KMS-11 (cell line): Measurements from ENCODE around the gene FGFR4.

Experiments
- H2AFZ ChIP-seq: fragments of 200-600 bp; sonication (generic); 2 replicates; pipeline ENCODE4 v1.6.1; 2016; ENCODE audit warnings: antibody characterized with exemption, mixed run types, low read depth
- H3K27ac ChIP-seq: fragments of 200-600 bp; sonication (generic); 2 replicates; pipeline ENCODE4 v1.6.1; 2016; ENCODE audit warnings: mild to moderate bottlenecking, mixed run types
- H3K27me3 ChIP-seq: fragments of 200-600 bp; sonication (generic); 2 replicates; pipeline ENCODE4 v1.6.1; 2017; ENCODE audit warnings: mild to moderate bottlenecking, low read depth, mixed run types, moderate library complexity; ENCODE audit not compliant: insufficient read depth
- H3K36me3 ChIP-seq: fragments of 200-600 bp; sonication (generic); 2 replicates; pipeline ENCODE4 v1.6.1; 2017; ENCODE audit warnings: mild to moderate bottlenecking, mixed run types; ENCODE audit not compliant: insufficient read depth
- H3K4me1 ChIP-seq: fragments of 200-600 bp; sonication (generic); 2 replicates; pipeline ENCODE4 v1.6.1; 2016; ENCODE audit warnings: mild to moderate bottlenecking, low read depth, mixed run types; ENCODE audit not compliant: poor library complexity, severe bottlenecking
- H3K4me2 ChIP-seq: fragments of 200-600 bp; sonication (generic); 2 replicates; pipeline ENCODE4 v1.7.0; 2016; ENCODE audit warnings: mild to moderate bottlenecking, mixed run types
- H3K4me3 ChIP-seq: fragments of 200-600 bp; sonication (generic); IDR thresholded peaks from 2 replicates; pipeline ENCODE4 v1.6.1; 2017; ENCODE audit warnings: low read depth, low read length, mixed read lengths; ENCODE audit not compliant: insufficient read depth
- H3K79me2 ChIP-seq: fragments of 200-600 bp; sonication (generic); 2 replicates; pipeline ENCODE4 v1.6.1; 2016; ENCODE audit warnings: low read depth, mixed run types; ENCODE audit not compliant: insufficient read depth
- H3K9ac ChIP-seq: fragments of 200-600 bp; sonication (generic); 2 replicates; pipeline ENCODE4 v1.6.1; 2016; ENCODE audit warnings: mild to moderate bottlenecking, mixed run types
- H4K20me1 ChIP-seq: fragments of 200-600 bp; sonication (generic); 2 replicates; pipeline ENCODE4 v1.6.1; 2016; ENCODE audit warnings: mild to moderate bottlenecking, mixed run types; ENCODE audit not compliant: insufficient read depth
- CTCF ChIP-seq: fragments of 200-600 bp; sonication (generic); conservative IDR thresholded peaks from 2 replicates; pipeline ENCODE4 v1.6.1; 2017; ENCODE audit warnings: low read depth, mild to moderate bottlenecking, antibody characterized with exemption, low read length, moderate library complexity, mixed read lengths

Gene FGFR4

GRCh38 chr5:177079606-177080005 lies 7.1 kb upstream of the FGFR4 start:
- no peaks in the 10 kb centered on the region for H3K36me3 ChIP-seq
- H3K27ac ChIP-seq: no peak overlapping the region
- no peak overlapping the region for H2AFZ ChIP-seq
- no peak overlapping the region for H3K4me2 ChIP-seq
- no peaks in the 10 kb centered on the region for H3K27me3 ChIP-seq
- no peak overlapping the region for H3K9ac ChIP-seq
- H3K4me3 ChIP-seq: no peak overlapping the region
- no peak for TF ChIP-seq CTCF
- no peaks in the 10 kb centered on the region for H3K4me1 ChIP-seq
- H3K79me2 ChIP-seq: no peaks in the 10 kb centered on the region
- H4K20me1 ChIP-seq: no peaks in the 10 kb centered on the region

- H3K36me3 ChIP-seq: no peaks in the 10 kb centered on the region
- TF ChIP-seq CTCF: no peak
- no peaks in the 10 kb centered on the region for H3K27me3 ChIP-seq
- H3K4me3 ChIP-seq: no peak overlapping the region
- H3K4me2 ChIP-seq: no peak overlapping the region
- no peak overlapping the region for H3K9ac ChIP-seq
- no peak overlapping the region for H3K27ac ChIP-seq
- H3K79me2 ChIP-seq: no peaks in the 10 kb centered on the region
- no peaks in the 10 kb centered on the region for H3K4me1 ChIP-seq
- no peaks in the 10 kb centered on the region for H4K20me1 ChIP-seq
- H2AFZ ChIP-seq: no peak overlapping the region
Measured at GRCh38 chr5:177080265-177080664, 6.5 kb upstream of the FGFR4 start.

GRCh38 chr5:177081859-177082258 lies 4.9 kb upstream of the FGFR4 start:
- Histone ChIP-seq H2AFZ (no peak overlapping the region), H3K9ac (no peak overlapping the region), H3K4me1 (no peaks in the 10 kb centered on the region), H3K36me3 (no peaks in the 10 kb centered on the region), H3K4me3 (no peak overlapping the region), H3K4me2 (no peak overlapping the region), H3K27me3 (no peaks in the 10 kb centered on the region), H4K20me1 (no peaks in the 10 kb centered on the region), H3K27ac (no peak overlapping the region), H3K79me2 (no peaks in the 10 kb centered on the region)
- TF ChIP-seq CTCF: no peak

GRCh38 chr5:177083357-177083756 lies 3.4 kb upstream of the FGFR4 start:
- no peak overlapping the region for H2AFZ ChIP-seq
- H3K4me3 ChIP-seq: no peak overlapping the region
- peaks cover 3% of the 10 kb centered on the region for H3K4me1 ChIP-seq
- H3K27ac ChIP-seq: no peak overlapping the region
- H3K4me2 ChIP-seq: no peak overlapping the region
- no peaks in the 10 kb centered on the region for H4K20me1 ChIP-seq
- no peak for TF ChIP-seq CTCF
- no peaks in the 10 kb centered on the region for H3K36me3 ChIP-seq
- H3K9ac ChIP-seq: no peak overlapping the region
- H3K27me3 ChIP-seq: no peaks in the 10 kb centered on the region
- H3K79me2 ChIP-seq: no peaks in the 10 kb centered on the region

GRCh38 chr5:177084175-177084574 lies 2.5 kb upstream of the FGFR4 start:
- H3K4me3 ChIP-seq: no peak overlapping the region
- no peak overlapping the region for H2AFZ ChIP-seq
- H3K4me1 ChIP-seq: peaks cover 3% of the 10 kb centered on the region
- no peaks in the 10 kb centered on the region for H4K20me1 ChIP-seq
- H3K4me2 ChIP-seq: no peak overlapping the region
- TF ChIP-seq CTCF: no peak
- H3K79me2 ChIP-seq: no peaks in the 10 kb centered on the region
- H3K36me3 ChIP-seq: no peaks in the 10 kb centered on the region
- no peak overlapping the region for H3K27ac ChIP-seq
- no peaks in the 10 kb centered on the region for H3K27me3 ChIP-seq
- H3K9ac ChIP-seq: no peak overlapping the region
